Suprapubic skin (tissue), 4 donors: ENCODE results near the gene SULF2.

Experiments
- POLR2A ChIP-seq, 2 donors: fragments of 450-650 bp; IDR thresholded peaks; one replicate each; pipeline ENCODE4 v1.6.1; 2017; ENCODE audit warnings: antibody characterized with exemption in 2 of 2, mild to moderate bottlenecking in 2 of 2, moderate library complexity in 2 of 2
- POLR2AphosphoS5 ChIP-seq, 3 donors: sonication (generic); formaldehyde crosslinking; IDR thresholded peaks; one replicate each; pipeline ENCODE4 v1.6.1; 2017; ENCODE audit warnings: antibody characterized with exemption in 3 of 3
- TF ChIP-seq, protein P1 (sequence below), 2 donors: fragments of 200-600 bp in 1 of 2; fragments of 450-650 bp in 1 of 2; sonication (generic) in 1 of 2; IDR thresholded peaks; one replicate each; pipeline ENCODE4 v1.5.1; 2016 to 2019; ENCODE audit warnings: antibody characterized with exemption in 2 of 2, mild to moderate bottlenecking in 1 of 2, moderate library complexity in 1 of 2

DNA sequence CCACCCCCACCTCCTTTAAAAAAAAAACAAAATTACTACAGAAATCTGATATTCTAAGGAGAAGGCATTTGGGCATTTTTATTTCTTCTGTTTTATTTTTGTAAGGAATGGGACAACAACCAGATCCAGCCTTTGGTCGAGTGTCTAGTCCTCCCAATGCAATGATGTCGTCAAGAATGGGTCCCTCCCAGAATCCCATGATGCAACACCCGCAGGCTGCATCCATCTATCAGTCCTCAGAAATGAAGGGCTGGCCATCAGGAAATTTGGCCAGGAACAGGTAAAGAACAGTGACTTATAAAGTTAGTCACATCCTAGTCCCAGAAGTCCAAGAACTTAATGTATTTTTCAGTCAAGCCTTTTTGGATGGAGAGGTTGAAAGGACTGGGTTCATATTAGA, 133.0 kb downstream of the SULF2 start:
- TF ChIP-seq, protein P1, sequence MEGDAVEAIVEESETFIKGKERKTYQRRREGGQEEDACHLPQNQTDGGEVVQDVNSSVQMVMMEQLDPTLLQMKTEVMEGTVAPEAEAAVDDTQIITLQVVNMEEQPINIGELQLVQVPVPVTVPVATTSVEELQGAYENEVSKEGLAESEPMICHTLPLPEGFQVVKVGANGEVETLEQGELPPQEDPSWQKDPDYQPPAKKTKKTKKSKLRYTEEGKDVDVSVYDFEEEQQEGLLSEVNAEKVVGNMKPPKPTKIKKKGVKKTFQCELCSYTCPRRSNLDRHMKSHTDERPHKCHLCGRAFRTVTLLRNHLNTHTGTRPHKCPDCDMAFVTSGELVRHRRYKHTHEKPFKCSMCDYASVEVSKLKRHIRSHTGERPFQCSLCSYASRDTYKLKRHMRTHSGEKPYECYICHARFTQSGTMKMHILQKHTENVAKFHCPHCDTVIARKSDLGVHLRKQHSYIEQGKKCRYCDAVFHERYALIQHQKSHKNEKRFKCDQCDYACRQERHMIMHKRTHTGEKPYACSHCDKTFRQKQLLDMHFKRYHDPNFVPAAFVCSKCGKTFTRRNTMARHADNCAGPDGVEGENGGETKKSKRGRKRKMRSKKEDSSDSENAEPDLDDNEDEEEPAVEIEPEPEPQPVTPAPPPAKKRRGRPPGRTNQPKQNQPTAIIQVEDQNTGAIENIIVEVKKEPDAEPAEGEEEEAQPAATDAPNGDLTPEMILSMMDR (IDR thresholded peaks at IDR 0.05), result no peak
- no peak for TF ChIP-seq POLR2A (IDR thresholded peaks at IDR 0.05)
- no peak for TF ChIP-seq POLR2AphosphoS5 (IDR thresholded peaks at IDR 0.05)
